ENCODE measurements around the gene CTDSPL. TPM values are rescaled to one million over a fixed set of nuclear protein-coding genes. Genes with fewer than 3 reads are reported as not detected.

CTDSPL gene
- total and polyA plus RNA-seq, 2 donors from 2014 or later: 55.9 to 78.3 TPM

DNA sequence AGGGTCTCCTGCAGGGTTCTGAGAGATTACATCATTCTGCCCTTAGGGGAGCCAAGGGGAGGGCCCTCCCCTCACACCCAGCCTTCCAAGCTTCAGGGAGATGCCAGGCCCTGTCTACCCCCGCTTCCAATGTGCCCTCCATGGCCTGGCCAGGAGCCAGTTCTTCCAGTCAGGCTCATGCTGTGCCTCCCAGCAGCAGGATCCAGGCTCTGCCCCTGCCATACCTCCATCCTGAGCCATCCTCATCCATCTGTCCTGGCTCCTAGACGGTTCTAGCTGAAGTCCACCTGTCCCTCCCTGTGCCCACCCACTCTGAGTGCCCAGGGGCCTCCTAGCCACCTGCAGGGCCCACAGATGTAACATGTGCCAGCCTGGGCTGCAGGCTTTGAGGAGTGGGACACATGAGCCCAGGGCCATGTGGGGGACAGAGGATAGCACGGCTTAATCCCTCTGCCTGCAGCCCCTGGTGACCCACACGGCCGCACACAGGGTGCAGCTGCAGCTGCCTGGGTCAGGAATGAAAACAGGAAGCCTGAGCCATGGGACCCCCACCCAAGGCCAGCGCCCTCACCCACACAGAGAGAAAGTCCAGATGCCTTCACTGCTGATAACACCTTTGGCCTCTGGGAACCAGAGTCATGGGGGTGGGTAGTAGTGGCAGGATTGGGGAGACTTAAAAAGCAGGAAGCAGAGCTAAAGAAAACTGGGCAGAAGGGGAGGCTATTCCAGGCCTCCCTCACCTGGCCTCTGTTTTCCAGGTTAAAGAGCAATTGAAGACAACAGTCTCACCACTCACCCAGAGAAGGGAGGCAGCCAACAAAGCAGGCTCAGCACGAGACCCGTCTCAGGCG, 156.0 kb downstream of the CTDSPL start:
- H3K27me3 ChIP-seq (ENCODE audit: control insufficient read depth, insufficient read depth, low read length): no peaks in the 10 kb centered on the region
- DNase-seq: peak in 1 of 5 donors; percentile 55
- intact Hi-C loops (cut with DNase I): no loop called here
- no peak overlapping the region for H3K9ac ChIP-seq (ENCODE audit: low read length in 3 of 3)
- no peak overlapping the region for H3K27ac ChIP-seq (ENCODE audit: low read depth in 2 of 2, low read length in 2 of 2)
- no peak overlapping the region for H3K4me3 ChIP-seq (ENCODE audit: low read length in 3 of 3)
- no peaks in the 10 kb centered on the region for H3K9me3 ChIP-seq (ENCODE audit: control insufficient read depth in 2 of 3, insufficient read depth in 1 of 3, low read length in 3 of 3)
- H3K4me1 ChIP-seq (ENCODE audit: control insufficient read depth in 2 of 3, insufficient read depth in 2 of 3, low read depth in 1 of 3, low read length in 3 of 3): no peaks in the 10 kb centered on the region
- TF ChIP-seq, protein P1, sequence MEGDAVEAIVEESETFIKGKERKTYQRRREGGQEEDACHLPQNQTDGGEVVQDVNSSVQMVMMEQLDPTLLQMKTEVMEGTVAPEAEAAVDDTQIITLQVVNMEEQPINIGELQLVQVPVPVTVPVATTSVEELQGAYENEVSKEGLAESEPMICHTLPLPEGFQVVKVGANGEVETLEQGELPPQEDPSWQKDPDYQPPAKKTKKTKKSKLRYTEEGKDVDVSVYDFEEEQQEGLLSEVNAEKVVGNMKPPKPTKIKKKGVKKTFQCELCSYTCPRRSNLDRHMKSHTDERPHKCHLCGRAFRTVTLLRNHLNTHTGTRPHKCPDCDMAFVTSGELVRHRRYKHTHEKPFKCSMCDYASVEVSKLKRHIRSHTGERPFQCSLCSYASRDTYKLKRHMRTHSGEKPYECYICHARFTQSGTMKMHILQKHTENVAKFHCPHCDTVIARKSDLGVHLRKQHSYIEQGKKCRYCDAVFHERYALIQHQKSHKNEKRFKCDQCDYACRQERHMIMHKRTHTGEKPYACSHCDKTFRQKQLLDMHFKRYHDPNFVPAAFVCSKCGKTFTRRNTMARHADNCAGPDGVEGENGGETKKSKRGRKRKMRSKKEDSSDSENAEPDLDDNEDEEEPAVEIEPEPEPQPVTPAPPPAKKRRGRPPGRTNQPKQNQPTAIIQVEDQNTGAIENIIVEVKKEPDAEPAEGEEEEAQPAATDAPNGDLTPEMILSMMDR (IDR thresholded peaks at IDR 0.05; ENCODE audit: borderline replicate concordance, extremely low read depth, insufficient read depth): no peak
- no peak for FAIRE-seq
- H3K36me3 ChIP-seq (ENCODE audit: control insufficient read depth in 2 of 3, insufficient read depth in 3 of 3, low read length in 3 of 3): peaks cover 8 to 19% (median 10%) of the 10 kb centered on the region in 3 donors

DNA sequence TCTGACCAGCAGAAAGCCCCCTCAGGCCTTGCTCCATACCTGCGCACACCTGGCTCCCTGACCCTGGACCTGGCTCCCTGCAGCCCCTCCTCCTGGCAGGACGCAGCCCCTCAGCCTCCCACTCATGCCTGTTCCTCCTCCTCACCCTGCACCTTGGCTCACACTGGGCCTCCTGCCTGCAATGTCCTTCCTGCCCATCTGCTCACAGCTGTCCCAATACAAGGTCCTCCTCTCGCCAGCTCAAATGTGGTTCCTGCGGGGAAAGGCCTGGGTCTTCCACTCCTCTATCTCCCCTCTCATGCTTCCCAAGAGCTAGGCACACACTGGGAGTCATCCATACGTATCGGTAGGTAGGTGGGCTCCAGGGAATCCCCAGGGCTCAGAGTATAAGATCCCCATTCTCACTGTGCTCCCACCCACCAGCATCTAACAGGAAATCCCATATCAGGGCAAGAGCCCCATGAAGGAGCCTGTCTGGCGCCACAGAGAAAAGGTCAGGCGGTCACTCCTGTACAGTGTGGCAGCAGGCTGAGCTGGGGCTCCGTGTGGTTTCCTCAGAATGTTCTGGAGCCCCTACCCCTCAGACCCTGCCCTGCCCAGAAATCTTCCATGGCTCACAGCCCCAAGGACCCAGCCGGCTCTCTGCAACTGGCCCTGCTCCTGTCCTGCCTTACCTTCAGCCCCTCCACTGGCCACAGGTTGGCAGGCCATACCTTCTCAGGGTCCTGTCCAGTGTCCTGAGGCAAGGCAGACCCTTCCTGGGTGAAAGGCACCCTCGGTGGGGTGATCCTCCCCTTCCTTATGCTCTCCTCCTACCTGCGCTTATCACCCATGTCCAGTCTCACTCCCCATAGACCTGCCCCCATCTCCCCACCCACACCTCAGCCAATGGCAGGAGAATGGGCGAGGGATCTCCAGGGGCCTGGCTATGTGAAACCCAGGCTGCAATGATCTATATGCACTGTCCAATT, 156.9 kb downstream of the CTDSPL start:
- intact Hi-C loops (cut with DNase I): no loop called here
- Histone ChIP-seq H3K9me3 (ENCODE audit: control insufficient read depth in 2 of 3, insufficient read depth in 1 of 3, low read length in 3 of 3) (no peaks in the 10 kb centered on the region), H3K27ac (ENCODE audit: low read depth in 2 of 2, low read length in 2 of 2) (no peak overlapping the region), H3K27me3 (ENCODE audit: control insufficient read depth, insufficient read depth, low read length) (no peaks in the 10 kb centered on the region), H3K4me3 (ENCODE audit: low read length in 3 of 3) (no peak overlapping the region), H3K4me1 (ENCODE audit: control insufficient read depth in 2 of 3, insufficient read depth in 2 of 3, low read depth in 1 of 3, low read length in 3 of 3) (peaks cover 0 to 3% (median 0%) of the 10 kb centered on the region in 3 donors), H3K36me3 (ENCODE audit: control insufficient read depth in 2 of 3, insufficient read depth in 3 of 3, low read length in 3 of 3) (peaks cover 8 to 19% (median 10%) of the 10 kb centered on the region in 3 donors), H3K9ac (ENCODE audit: low read length in 3 of 3) (no peak overlapping the region)
- DNase-seq: peak in 2 of 5 donors; percentile 43 to 51
- FAIRE-seq: no peak
- TF ChIP-seq, protein P1 (IDR thresholded peaks at IDR 0.05; ENCODE audit: borderline replicate concordance, extremely low read depth, insufficient read depth): no peak

DNA sequence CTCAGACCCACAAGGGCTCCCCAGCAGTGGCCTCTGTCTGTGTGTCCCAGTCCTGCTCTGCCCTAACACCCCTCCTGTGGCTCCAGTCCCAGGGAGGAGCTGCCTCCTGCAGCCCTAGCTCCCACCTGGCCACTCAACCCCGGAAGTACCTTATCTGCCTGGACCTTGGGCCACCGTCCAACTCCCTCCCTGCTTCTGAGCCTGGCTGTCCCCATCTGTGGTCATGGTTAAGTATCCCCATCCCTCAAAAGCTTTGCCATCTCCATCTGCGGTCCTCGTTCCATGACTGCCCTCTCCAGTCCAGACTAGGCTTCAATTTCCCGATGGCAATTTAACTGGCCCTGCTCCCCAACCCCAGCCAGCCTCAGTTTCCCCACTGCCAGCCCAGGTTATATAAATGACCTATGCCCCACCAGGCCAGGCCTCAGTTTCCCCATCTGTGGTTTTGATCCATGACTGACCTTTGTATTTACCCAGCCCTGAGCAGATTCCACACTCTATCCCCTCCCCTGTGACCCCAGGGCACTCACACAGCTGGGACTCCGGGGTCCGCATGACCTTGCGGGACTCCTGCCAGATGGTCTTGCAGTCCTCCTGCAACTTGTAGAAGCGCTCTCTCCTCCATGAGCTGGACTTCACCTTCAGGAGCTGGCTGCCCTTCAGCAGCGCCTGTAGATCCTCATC, 158.1 kb downstream of the CTDSPL start:
- Histone ChIP-seq H3K36me3 (ENCODE audit: control insufficient read depth in 2 of 3, insufficient read depth in 3 of 3, low read length in 3 of 3) (peaks cover 8 to 17% (median 10%) of the 10 kb centered on the region in 3 donors), H3K27me3 (ENCODE audit: control insufficient read depth, insufficient read depth, low read length) (no peaks in the 10 kb centered on the region), H3K27ac (ENCODE audit: low read depth in 2 of 2, low read length in 2 of 2) (no peak overlapping the region), H3K9ac (ENCODE audit: low read length in 3 of 3) (no peak overlapping the region), H3K4me3 (ENCODE audit: low read length in 3 of 3) (no peak overlapping the region), H3K4me1 (ENCODE audit: control insufficient read depth in 2 of 3, insufficient read depth in 2 of 3, low read depth in 1 of 3, low read length in 3 of 3) (peaks cover 0 to 5% (median 0%) of the 10 kb centered on the region in 3 donors), H3K9me3 (ENCODE audit: control insufficient read depth in 2 of 3, insufficient read depth in 1 of 3, low read length in 3 of 3) (no peaks in the 10 kb centered on the region)
- DNase-seq: peak in 2 of 5 donors; percentile 35 to 54
- no peak for FAIRE-seq
- TF ChIP-seq, protein P1 (IDR thresholded peaks at IDR 0.05; ENCODE audit: borderline replicate concordance, extremely low read depth, insufficient read depth): no peak
- intact Hi-C loops (cut with DNase I): no loop called here

Measured in kidney (tissue), 14 donors.